Hepatocyte (in vitro differentiated cells): ENCODE measurements around the gene PAPSS1. TPM values are rescaled to one million over a fixed set of nuclear protein-coding genes. Genes with fewer than 3 reads are reported as not detected.

Experiments
- DNase-seq: peaks from one replicate; pipeline ENCODE4 v3.0.0-alpha.2; 2016; ENCODE audit warnings: low spot score
- H2AFZ ChIP-seq: fragments of 200-600 bp; sonication (generic); 2 replicates; pipeline ENCODE4 v1.6.0; 2016; ENCODE audit warnings: antibody characterized with exemption, mild to moderate bottlenecking
- H3K27ac ChIP-seq: fragments of 200-600 bp; sonication (generic); 2 replicates; pipeline ENCODE4 v1.5.1; 2016; ENCODE audit warnings: mild to moderate bottlenecking
- H3K27me3 ChIP-seq: fragments of 200-600 bp; sonication (generic); 2 replicates; pipeline ENCODE4 v1.6.1; 2016
- H3K36me3 ChIP-seq: fragments of 200-600 bp; sonication (generic); replicated peaks from 2 replicates; pipeline ENCODE4 v1.5.1; 2016; ENCODE audit warnings: low read depth; ENCODE audit not compliant: insufficient read depth
- H3K4me1 ChIP-seq: fragments of 200-600 bp; sonication (generic); 2 replicates; pipeline ENCODE4 v1.5.1; 2016; ENCODE audit warnings: mild to moderate bottlenecking, moderate library complexity; ENCODE audit not compliant: insufficient read depth
- H3K4me2 ChIP-seq: fragments of 200-600 bp; sonication (generic); 2 replicates; pipeline ENCODE4 v1.6.0; 2016
- H3K4me3 ChIP-seq: fragments of 200-600 bp; sonication (generic); 2 replicates; pipeline ENCODE4 v1.5.1; 2016; ENCODE audit warnings: mild to moderate bottlenecking
- H3K79me2 ChIP-seq: fragments of 200-600 bp; sonication (generic); 2 replicates; pipeline ENCODE4 v1.6.0; 2017; ENCODE audit warnings: mild to moderate bottlenecking
- H3K9me2 ChIP-seq: fragments of 200-600 bp; sonication (generic); replicated peaks from 2 replicates; pipeline ENCODE4 v1.6.0; 2017; ENCODE audit warnings: mild to moderate bottlenecking; ENCODE audit not compliant: insufficient read depth
- H3K9me3 ChIP-seq: fragments of 200-600 bp; sonication (generic); 2 replicates; pipeline ENCODE4 v1.5.1; 2016; ENCODE audit warnings: low read depth, mild to moderate bottlenecking
- H4K20me1 ChIP-seq: fragments of 200-600 bp; sonication (generic); 2 replicates; pipeline ENCODE4 v1.6.0; 2016; ENCODE audit warnings: mild to moderate bottlenecking; ENCODE audit not compliant: insufficient read depth, poor library complexity, severe bottlenecking
- EZH2 ChIP-seq: fragments of 200-600 bp; sonication (generic); IDR thresholded peaks from 2 replicates; pipeline ENCODE4 v1.6.1; 2016; ENCODE audit warnings: antibody characterized with exemption, mild to moderate bottlenecking, borderline replicate concordance
- EZH2phosphoT487 ChIP-seq: fragments of 200-600 bp; sonication (generic); IDR thresholded peaks from one replicate; pipeline ENCODE4 v1.6.1; 2018; ENCODE audit warnings: antibody characterized with exemption, mild to moderate bottlenecking, low read depth, moderate library complexity; ENCODE audit not compliant: unreplicated experiment, severe bottlenecking
- WGBS: methylation state at CpG from one replicate; pipeline ENCODE4 v1.1.6; 2016; ENCODE audit warnings: low lambda C conversion rate; ENCODE audit errors: missing lambda C conversion rate; 5-methylcytosine and 5-hydroxymethylcytosine counted together
- polyA plus RNA-seq: library from polyadenylated mRNA; unstranded; fragments of >200 nt; fragmentation: Nextera tagmentation; extraction: Ambion mirVana; gene quantifications from 2 replicates; pipeline ENCODE4 v1.2.1, GENCODE V29; 2016
- total RNA-seq: library from RNA; depleted of rRNA; stranded (reverse); fragments of >200 nt; gene quantifications from 2 replicates; pipeline ENCODE4 v1.2.3, GENCODE V29; 2014
- TF ChIP-seq, protein P1 (sequence below): fragments of 200-600 bp; sonication (generic); IDR thresholded peaks from 2 replicates; pipeline ENCODE4 v1.5.1; 2016; ENCODE audit warnings: antibody characterized with exemption, mild to moderate bottlenecking; ENCODE audit not compliant: poor library complexity

The PAPSS1 gene
- total and polyA plus RNA-seq, 2 experiments from 2014 or later: 102 to 103 TPM

DNA sequence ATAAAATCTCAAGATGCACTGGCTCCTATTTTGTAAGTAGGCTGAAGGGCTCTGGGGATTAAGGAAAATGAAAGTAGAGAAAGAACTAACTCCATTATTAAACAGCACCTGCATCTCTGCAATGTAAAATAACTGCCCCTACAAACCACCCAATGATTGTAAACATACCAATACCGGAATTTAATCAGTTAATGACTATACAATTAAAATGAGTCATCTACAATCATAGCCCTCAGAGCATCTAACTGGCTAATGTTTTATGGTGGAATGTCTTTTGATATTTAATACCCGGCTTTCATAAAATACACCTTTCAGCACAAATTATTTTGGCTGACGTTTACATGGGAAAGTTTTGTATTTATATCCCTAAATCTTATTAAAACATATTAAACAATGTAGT lies 142.3 kb downstream of the PAPSS1 start:
- DNase-seq: no peak

GRCh38 chr4:107575243-107575642 lies 144.8 kb downstream of the PAPSS1 start:
- Histone ChIP-seq H3K27me3 (no peaks in the 10 kb centered on the region), H3K4me1 (no peaks in the 10 kb centered on the region), H3K9me3 (no peaks in the 10 kb centered on the region), H3K4me2 (no peak overlapping the region), H3K27ac (no peak overlapping the region), H4K20me1 (no peaks in the 10 kb centered on the region), H3K4me3 (no peak overlapping the region), H3K79me2 (no peaks in the 10 kb centered on the region), H3K36me3 (no peaks in the 10 kb centered on the region), H3K9me2 (no peaks in the 10 kb centered on the region), H2AFZ (no peak overlapping the region)
- 96% methylated on average over 10 of the region's 10 CpGs for WGBS
- TF ChIP-seq EZH2 (no peak), EZH2phosphoT487 (no peak)
- TF ChIP-seq, protein P1, sequence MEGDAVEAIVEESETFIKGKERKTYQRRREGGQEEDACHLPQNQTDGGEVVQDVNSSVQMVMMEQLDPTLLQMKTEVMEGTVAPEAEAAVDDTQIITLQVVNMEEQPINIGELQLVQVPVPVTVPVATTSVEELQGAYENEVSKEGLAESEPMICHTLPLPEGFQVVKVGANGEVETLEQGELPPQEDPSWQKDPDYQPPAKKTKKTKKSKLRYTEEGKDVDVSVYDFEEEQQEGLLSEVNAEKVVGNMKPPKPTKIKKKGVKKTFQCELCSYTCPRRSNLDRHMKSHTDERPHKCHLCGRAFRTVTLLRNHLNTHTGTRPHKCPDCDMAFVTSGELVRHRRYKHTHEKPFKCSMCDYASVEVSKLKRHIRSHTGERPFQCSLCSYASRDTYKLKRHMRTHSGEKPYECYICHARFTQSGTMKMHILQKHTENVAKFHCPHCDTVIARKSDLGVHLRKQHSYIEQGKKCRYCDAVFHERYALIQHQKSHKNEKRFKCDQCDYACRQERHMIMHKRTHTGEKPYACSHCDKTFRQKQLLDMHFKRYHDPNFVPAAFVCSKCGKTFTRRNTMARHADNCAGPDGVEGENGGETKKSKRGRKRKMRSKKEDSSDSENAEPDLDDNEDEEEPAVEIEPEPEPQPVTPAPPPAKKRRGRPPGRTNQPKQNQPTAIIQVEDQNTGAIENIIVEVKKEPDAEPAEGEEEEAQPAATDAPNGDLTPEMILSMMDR: no peak
- DNase-seq: no peak

More for the DNA sequence above, 142.3 kb downstream of the PAPSS1 start:
- Histone ChIP-seq H3K9me3 (no peaks in the 10 kb centered on the region), H4K20me1 (no peaks in the 10 kb centered on the region), H3K4me2 (no peak overlapping the region), H3K4me1 (no peaks in the 10 kb centered on the region), H3K27me3 (no peaks in the 10 kb centered on the region), H3K9me2 (no peaks in the 10 kb centered on the region), H3K4me3 (no peak overlapping the region), H3K36me3 (no peaks in the 10 kb centered on the region), H3K79me2 (no peaks in the 10 kb centered on the region), H2AFZ (no peak overlapping the region), H3K27ac (no peak overlapping the region)
- no peak for TF ChIP-seq EZH2phosphoT487
- TF ChIP-seq, protein P1: no peak
- TF ChIP-seq EZH2: no peak
- WGBS: 65% methylated on average over 3 of the region's 3 CpGs

GRCh38 chr4:107572281-107572680 lies 147.8 kb downstream of the PAPSS1 start:
- Histone ChIP-seq H3K27me3 (no peaks in the 10 kb centered on the region), H3K4me1 (no peaks in the 10 kb centered on the region), H3K9me2 (no peaks in the 10 kb centered on the region), H2AFZ (no peak overlapping the region), H3K4me2 (no peak overlapping the region), H3K36me3 (no peaks in the 10 kb centered on the region), H3K4me3 (no peak overlapping the region), H3K27ac (no peak overlapping the region), H3K9me3 (no peaks in the 10 kb centered on the region), H4K20me1 (no peaks in the 10 kb centered on the region), H3K79me2 (no peaks in the 10 kb centered on the region)
- DNase-seq: no peak
- 82% methylated on average over 2 of the region's 2 CpGs for WGBS
- TF ChIP-seq EZH2 (no peak), EZH2phosphoT487 (no peak)
- TF ChIP-seq, protein P1: no peak

- H3K9me2 ChIP-seq: no peaks in the 10 kb centered on the region
- H3K27ac ChIP-seq: no peak overlapping the region
Measured at GRCh38 chr4:107570952-107571351, 149.1 kb downstream of the PAPSS1 start.

More at GRCh38 chr4:107570952-107571351, 149.1 kb downstream of the PAPSS1 start:
- DNase-seq: no peak
- Histone ChIP-seq H3K9me3 (no peaks in the 10 kb centered on the region), H3K4me1 (no peaks in the 10 kb centered on the region), H3K79me2 (no peaks in the 10 kb centered on the region), H4K20me1 (no peaks in the 10 kb centered on the region), H3K4me2 (no peak overlapping the region), H3K4me3 (no peak overlapping the region), H3K36me3 (no peaks in the 10 kb centered on the region), H3K27me3 (no peaks in the 10 kb centered on the region), H2AFZ (no peak overlapping the region)
- WGBS: 59% methylated on average over 2 of the region's 2 CpGs
- no peak for TF ChIP-seq EZH2phosphoT487
- TF ChIP-seq, protein P1: no peak
- no peak for TF ChIP-seq EZH2
